Measurements from ENCODE around the gene HSPA2.

GRCh38 chr14:64502887-64503433 is 37.6 kb upstream of the HSPA2 start:
- no peak for TF ChIP-seq CTCF (IDR thresholded peaks at IDR 0.05)
- no peak for TF ChIP-seq EZH2 (IDR thresholded peaks at IDR 0.05; ENCODE audit: borderline replicate concordance, insufficient read depth, low read depth, low read length, poor library complexity, severe bottlenecking)

Data from B cell (primary cell).